HG02610 (cell line): ENCODE measurements around the gene MNAT1.

Source experiments
- ATAC-seq: cut with Tn5 transposase; IDR thresholded peaks from one replicate; pipeline ENCODE4 v1.9.1; 2021; ENCODE audit warnings: mild to moderate bottlenecking, moderate library complexity; ENCODE audit not compliant: unreplicated experiment

MNAT1 gene

DNA sequence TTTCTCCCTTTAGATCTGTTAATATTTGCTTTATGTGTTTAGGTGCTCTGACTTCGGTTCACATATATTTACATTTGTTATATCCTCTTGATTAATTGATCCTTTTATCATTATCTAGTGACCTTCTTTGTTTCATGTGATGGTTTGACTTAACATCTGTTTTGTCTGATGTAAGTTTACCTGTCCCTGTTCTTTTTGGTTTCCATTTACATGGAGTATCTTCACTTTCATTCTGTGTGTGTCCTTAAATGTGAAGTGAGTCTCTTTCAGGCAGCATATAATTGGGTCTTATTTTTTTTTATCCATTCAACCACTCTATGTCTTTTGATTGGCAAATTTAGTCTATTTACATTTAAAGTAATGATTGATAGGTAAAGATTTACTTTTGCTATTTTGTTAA, 222.1 kb downstream of the MNAT1 start:
- ATAC-seq: no peak

DNA sequence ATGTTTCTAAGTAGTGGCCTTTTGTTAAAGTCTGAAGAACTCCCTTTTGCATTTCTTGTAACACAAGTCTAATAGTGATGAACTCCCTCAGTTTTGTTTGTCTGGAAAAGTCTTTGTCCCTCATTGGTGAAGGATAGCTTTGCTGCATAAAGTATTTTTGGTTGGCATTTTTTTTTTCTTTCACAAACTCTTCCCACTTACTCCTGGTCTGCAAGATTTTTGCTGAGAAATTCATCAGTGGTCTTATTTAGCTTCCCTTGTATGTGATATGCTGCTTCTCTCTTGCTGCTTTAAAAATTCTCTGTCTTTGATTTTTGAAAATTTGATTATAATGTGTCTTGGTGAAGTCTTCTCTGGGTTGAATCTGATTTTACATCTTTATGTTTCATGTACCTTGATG, 223.6 kb downstream of the MNAT1 start:
- no peak for ATAC-seq

DNA sequence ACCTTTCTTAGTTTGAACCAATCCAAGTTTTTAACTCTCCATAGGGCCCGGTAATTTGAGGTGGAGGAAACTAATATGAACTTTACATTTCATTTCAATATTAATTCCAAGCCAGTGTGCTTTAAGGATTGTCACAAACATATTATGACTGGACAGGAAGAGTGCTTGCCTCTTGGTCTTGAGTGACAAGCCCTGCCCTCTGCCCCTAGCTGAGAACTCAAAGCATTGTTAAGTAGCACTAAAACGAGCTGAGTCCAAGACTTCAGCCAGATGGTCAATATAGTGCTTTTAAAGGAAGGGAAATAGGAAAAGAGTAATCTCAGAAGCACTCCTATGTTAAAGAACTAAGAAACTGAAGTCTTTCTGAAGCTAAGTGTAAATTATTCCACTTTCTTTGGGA, 229.2 kb downstream of the MNAT1 start:
- no peak for ATAC-seq

DNA sequence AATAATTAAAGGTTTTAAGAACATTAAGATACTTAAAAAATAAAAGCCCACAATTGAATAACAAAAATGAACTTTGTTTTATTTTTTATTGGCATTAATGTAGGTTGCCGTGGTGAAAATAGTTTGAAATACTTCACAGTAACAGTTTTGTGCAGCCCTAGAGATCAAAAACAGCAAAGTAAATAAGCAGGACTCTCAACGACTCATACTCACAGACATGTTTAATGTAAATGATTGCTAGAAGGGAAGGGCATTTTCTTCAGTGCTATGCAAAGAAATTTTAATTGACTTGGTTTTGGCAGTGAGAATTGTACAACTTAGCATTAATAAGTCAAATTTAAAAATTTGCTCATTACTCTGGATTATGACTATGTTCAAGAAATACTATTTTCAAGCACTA, 230.3 kb downstream of the MNAT1 start:
- no peak for ATAC-seq

DNA sequence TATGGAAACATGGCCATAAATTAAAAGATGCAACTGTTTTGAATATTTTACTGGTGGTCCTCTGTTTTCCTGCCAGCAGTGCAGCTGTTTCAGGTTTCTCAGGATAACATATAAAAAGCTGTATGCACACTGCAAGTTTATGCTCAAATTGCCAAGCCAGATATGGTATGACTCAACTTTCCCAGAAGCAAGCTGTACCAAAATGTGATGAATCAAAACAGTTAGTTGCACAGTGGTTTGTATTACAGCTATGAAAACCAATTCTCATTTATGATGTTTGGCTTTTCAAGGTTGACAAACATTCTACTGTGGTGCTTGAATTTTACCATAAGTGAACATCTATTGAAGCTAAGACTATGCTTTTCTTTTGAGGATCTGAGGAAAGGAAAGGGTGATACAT, 230.8 kb downstream of the MNAT1 start:
- ATAC-seq: no peak

DNA sequence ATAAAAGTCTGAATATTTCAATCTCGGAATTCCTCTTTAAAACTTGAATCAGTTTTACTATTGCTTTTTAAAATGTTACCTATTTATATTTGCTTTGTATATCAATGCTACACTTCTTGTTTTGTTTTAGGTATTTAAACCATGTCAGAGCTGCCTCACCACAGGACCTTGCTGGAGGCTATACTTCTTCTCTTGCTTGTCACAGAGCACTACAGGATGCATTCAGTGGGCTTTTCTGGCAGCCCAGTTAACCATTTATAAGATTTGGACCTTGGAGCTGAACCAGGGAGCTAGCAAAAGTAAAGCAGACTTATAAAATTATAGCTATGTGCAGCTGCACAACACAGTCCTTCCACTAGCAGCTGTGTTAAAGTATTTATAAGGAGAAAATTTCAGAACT, 233.5 kb downstream of the MNAT1 start:
- no peak for ATAC-seq

DNA sequence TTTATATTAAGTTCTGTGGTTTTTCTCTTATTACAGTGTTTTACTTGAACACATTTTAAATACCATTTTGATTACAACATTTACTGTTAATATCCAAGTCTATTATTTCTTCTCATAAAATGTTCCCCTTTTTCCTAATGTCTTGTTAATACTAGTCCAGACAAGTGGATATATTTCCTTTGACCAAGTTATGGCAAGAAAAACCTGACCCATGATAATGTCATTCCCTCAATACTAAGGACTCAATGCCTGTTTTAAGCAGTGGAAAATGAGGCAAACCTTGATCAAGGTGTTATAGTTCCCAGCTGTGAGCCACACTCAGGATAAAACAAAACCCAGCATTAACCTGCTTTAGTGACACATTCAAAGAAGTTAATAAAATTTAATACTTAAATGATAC, 234.1 kb downstream of the MNAT1 start:
- no peak for ATAC-seq

DNA sequence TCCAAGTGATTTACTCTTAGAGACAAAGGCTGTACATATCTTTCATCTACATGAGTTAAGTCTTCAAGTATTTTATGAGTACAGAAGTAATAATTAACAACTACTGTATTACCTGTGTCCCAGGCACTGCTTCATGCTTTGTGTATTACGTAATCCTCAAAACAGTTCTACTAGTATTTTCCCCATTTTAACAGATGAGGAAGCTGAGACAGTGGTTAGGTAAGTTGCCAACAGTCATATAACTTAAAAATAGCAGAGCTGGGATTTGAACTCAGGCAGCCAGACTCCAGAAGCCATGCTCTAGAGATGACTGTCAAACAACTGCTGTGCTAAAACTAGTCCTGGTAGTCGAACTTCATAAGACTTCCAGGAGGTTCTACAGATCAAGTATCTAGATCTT, 235.6 kb downstream of the MNAT1 start:
- no peak for ATAC-seq

DNA sequence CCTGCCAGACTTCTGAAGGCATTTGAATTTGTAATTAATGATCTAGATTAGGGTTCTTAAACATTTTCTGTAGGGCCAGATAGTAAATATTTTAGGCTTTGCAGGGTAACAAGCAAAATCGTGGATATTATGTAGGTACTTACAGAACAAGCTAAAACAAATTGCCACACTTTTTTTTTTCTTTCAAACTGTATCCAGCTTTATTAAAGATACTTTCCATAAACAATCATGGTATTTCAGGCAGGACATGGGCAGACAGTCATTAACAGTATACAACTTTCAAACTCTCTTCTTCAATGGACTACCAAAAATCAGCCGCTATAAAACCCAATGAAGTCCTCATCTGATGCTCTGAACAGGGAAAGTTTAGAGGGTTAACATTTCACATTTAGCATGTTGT, 236.7 kb downstream of the MNAT1 start:
- ATAC-seq: no peak

DNA sequence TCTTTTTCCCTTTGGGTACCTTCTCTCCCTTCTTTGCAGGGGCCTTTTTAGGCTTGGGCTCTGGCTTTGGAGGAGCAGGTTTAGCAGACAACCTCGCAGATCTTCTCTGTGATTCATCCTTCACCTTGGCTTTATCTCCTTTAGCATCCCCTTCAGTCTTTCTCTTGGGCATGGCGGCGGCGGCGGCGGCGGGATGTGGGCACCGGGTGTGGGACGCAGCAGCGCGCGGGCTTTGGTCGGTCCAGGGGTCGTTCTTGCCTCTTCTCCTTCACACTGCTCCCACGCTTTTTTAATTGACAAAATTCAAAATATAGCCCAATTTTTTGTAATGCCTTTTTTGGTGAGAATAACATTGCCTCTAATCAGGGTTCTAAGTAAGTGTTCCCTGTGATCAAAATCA, 237.7 kb downstream of the MNAT1 start:
- ATAC-seq: no peak

DNA sequence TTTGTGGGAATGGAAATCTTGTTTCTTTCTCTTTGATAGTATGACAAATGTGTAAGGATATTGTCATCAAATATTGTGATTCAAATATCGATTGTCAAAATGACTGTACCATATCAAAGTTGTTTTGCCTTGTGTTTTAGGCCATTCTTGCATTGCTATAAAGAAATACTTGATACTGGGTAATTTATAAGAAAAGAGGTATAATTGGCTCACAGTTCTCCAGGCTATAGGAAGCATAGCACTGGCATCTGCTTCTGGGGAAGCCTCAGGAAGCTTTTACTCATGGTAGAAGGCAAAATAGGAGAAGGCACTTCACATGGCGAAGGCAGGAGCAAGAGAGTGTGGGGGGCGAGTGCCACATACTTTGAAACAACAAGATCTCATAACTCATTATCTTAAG, 238.5 kb downstream of the MNAT1 start:
- ATAC-seq: no peak

DNA sequence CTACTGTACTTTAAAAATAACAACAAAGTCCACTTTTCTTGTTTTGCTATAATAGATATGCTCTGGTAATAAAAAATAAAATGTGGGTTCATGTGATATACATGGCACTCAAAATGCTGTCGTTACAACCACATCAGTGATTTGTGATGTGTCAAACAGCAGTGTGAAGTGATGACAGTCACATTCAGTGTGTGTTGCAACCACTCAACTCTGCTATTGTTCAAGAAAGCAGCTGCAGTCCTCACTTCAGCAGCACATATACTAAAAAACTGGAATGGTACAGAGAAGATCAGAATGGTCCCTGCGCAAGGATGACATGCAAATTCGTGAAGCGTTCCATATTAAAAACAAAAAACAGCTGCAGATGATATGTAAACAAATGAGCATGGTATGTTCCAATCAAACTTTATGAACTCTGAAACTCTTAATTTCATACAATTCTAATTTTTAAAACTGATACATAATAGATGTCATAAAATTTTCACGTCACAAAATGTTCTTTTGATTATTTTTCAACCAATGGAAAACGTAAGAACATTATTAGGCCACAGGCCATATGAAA, 239.6 kb downstream of the MNAT1 start:
- no peak for ATAC-seq

DNA sequence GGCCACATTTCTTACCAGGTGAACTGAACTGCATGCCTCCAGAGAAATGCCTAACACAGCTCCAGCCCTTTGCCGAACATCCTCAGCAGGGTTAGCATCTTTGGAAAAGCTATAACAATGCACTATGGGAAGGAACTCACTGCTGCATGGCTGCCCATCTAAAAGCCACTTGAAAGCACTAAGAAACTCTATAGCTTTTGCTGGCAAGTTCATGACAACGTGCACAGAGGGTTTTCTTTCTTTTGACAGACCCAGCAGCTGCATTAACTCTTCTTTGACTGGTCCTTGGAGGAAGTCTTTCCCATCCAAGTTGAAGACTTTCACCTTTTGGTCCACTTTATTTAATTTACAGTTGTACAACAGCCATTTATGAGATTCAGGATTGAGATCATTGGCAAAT, 241.0 kb downstream of the MNAT1 start:
- ATAC-seq: no peak

DNA sequence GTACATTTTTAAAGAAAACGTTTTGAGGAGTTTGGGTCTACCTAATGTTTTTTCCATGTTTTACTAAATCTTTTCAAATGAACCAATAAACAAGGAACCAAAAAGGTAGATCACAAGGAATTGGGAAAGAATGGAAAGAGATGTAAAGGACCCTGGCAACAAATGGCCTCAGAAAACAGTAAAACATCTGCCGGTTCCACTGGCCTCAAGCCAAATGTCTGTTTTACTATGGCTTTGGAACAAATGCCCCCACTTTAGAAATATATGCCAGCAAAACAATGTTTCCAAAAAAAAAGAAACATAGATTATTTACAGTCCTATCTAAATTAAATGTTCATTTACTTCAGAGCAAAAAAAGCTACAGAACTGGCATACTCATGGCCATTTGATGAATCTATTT, 243.3 kb downstream of the MNAT1 start:
- ATAC-seq: no peak

DNA sequence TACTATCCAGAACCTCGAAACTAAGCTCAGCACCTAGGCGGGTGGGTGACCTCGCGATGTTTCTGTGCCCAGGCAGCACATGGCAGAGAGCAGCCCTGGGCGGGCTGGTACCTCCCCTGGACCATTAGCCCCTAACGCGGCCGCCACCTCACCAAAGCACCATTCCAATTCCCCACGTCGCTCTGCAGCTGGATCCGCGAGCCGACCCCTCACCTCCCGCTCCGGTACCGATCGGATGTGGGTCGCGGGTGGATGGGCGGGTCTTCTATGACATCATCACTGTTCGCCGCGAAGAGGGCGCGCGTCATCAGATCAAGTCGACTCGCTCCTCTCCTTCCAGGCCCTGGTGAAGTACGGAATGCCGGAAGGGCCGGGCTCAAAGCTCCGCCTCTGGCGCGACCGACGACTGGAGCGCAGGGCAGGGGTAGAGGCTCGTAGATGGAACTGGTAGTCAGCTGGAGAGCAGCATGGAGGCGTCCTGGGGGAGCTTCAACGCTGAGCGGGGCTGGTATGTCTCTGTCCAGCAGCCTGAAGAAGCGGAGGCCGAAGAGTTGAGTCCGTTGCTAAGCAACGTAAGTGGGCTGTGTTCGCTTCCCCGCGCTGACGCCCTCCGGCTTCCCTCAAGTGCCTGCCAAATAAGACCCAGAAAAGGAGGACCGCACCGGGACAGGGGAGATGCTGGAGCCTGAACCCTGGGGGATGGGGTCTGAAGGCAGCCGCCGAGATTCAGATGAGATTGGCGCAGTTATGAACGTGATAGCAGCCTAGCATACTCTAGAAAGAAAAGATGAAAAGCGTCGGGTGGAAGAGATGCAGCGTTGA, 246.5 kb downstream of the MNAT1 start, which contains the start of the genes SLC38A6 and TRMT5:
SLC38A6 (plus strand) TSS at position 435 of the 822 bp plus-strand sequence; CDS start at position 468, 33 bp downstream.
TRMT5 (minus strand) TSS at position 269 of the 822 bp plus-strand sequence; CDS start at position 163, 106 bp downstream.
- peak; percentile 86 for ATAC-seq

DNA sequence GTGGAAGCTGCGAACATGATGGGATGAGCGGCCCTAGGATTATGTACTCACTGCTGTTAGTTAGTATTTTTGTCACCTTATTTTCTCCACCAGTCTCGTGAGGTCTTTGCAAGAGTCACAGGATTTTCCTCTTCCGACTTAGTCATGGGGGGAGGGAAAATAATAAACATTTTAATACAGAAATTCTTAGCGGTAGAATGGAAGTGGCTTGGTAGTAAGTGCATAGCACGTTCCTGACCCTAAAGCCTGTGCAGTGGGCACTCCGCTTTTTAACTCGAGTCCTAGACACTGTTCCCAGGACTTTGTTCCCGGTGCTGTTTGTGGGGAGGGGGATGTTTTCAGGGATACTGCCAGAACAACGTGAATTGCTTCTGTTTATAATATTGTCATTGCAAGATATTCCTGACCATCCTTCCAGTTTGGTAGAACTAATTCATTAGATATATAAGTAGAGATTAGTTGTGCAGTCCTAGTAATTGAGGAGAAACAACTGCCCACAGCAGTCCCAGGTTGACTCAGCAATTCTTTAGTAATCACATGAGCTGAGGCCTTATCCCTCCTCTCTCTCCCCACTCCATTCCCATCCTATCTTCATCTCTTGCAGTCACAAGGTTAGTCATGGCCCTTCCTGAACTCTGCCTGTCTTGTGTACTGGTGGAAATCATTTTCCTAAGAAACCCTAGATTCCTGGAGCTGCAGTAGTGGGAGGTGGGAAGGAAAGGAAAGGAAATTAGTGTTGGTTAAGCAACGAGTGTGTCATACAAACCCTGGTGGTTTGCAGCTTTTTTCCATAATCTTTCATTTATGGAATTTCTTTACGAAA, 247.3 kb downstream of the MNAT1 start:
- no peak for ATAC-seq

DNA sequence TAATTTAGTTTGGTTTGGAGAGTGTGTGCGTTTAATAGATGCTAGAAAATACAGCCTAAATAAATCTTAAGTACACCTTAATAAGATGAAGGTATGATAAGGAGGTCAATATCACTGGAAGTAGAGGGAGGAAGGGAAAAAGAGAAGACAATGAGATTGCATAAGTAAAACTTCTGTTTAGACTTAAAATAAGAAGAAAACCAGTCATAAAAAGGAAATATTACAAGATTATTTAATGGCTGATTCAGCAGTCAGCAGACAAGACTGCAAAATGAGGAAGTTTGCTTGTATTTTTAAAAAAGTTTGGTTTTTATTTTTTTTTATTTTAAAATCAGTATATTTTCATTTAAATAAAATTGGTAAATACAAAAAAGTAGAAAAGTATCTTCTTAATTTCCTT, 249.6 kb downstream of the MNAT1 start:
- ATAC-seq: no peak

DNA sequence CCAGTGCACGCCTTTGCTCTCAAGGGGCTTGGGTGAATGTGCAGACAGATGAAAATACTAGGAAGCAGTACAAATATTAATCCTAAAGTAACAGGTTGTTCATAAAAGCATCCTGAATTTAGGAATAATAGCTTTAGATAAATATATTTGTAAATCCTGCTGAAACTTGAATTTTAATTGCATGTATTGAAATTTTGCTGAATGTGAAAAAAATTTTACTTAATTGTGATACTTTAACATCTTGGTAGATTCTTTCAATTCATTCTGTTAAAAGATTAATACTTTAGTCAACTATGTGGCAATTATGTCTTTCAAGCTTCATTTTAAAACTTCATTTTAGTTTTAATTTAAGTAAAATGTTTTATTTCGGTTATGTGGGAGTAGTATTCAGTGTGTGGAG, 251.9 kb downstream of the MNAT1 start:
- ATAC-seq: no peak

DNA sequence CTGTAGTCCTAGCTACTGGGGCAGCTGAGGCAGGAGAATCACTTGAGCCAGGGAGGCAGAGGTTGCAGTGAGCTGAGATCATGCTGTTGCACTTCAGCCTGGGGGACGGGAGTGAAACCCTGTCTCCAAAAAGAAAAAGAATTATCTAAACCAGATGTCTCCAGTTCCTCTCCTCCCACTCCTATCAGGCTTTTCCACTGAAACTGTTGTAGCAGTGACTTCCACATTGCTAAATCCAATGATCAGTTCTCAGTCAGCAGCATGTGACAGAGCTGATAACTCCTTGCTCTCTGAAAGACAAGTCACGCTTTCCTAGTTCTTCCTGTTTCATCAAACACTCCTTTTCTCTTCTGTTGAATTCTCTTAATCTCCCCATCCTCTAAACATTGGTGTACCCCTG, 255.0 kb downstream of the MNAT1 start:
- no peak for ATAC-seq

DNA sequence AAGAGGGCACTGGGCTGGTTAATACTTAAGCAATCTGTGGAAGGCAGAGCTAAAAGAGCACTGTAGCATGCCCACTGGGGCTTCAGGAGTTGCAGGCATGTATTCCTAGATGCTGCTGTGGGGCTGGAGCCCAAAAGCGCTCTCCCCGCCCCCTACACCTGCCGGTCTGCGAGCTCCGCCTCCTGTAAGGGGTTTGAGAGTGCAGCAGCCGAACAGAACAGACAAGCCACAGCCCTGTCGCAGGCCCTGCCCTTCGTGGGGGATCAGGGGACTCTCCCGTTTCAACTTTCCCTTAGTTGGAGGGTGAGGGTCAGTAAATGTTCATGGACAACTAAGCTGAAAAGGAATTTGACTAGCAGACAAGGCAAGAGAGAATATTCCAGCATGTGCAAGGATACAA, 264.1 kb downstream of the MNAT1 start:
- no peak for ATAC-seq

DNA sequence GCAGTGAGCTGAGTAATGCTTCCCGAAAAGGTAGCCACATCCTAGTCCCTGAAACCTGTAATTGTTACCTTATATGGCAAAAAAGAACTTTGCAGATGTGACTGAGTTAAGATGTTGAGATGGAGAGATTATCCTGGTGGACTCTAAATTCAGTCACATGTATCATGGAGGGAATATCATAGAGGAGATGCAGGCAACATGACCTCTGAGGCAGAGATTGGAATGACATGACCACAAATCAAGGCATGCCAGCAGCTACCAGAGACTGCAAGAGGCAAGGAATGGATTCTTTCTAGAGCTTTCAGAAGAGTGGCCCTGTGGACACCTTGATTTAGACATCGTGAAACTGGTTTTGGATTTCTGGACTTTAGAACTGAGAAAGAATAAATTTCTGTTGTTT, 265.0 kb downstream of the MNAT1 start:
- no peak for ATAC-seq

DNA sequence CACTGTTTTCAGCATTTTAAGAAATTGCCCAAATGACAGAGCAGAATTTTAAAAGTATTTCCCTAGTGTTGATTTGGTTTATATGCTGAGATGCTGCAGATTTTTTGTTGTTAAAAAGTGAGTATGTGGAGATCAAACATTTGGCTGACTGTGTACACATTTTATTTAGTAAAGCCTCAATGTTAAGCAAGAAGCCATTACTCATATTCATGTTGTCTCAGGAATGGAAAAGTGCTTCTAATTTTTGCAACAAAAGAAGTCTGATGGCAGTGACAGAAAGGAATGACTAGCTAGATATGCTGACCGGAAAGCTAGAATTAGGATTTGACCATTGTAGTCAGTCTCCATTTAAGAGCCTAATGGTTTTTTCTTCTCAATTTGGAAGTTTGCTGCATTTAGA, 269.0 kb downstream of the MNAT1 start:
- no peak for ATAC-seq
